Right hindlimb (tissue), 1 donor: Measurements from ENCODE around the gene DLGAP1.

Experiments
- DNase-seq: peaks from one replicate; pipeline ENCODE4 v3.0.0-alpha.2; 2018

DLGAP1 gene

DNA sequence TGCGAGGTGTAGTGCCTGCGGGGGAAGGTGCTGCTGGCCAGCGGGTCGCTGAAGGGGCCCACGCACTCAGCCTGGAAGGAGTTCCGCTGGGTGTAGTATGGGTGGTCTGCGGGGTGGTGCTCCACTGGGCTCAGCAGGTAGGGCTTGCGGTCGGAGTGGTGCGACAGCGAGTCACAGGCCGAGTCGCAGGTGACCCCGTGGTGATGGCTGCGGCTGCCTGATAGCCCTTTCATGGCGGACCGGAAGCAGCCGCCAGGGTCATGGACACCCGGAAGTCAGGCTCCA lies 575.3 kb downstream of the DLGAP1 start:
- DNase-seq = no peak

DNA sequence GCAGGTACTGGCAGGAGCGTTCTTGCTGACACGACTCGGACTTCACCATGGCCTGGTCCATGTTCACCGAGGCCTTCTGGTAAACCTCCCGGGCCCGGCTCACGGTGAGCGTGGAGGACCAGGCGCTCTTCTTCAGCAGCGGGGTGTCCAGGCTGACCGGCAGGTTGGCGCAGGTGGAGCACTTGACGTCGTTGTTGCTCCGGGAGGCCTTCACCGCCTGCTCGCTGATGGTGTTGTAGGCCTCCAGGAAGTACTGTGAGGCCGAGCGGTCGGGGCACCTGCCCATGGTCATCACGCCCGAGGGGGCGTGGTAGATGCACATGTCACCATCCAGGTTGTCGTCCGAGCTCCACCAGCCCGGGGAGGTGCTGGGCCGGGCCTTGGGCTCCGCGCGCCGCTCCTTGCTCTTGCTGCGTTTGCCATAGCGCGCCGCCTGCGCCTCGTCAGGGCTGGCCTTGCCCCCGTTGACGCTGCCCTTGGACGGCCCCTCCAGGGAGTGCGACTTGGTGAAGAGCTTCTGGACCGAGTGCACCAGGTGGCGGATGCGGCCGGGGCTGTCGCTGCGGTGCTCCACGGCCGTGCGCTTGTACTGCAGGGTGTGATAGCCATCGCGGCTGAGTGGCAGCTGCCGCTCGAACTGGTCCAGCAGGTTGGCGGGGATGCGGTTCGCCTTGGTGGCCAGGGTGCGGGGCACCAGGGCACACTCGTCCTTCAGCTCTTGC lies 575.8 kb downstream of the DLGAP1 start:
- DNase-seq = no peak

DNA sequence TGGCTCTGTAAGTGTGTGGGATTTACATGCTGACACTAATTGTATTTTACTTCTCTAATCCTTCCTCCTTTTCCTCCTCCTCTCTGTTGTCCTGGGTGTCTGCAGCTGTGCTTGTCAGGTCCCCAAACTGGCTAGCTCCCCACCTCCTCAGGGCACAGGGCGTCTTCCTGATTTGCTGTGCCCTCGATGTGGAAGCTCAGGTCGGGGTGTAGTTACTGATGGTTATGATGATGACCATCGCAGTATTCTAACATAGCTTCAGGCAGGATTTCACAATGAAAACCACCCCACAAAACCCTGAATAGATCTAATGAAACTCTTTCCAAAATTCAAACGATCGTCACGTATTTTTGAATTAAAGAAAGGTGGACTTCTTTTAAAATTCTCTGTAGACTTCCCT lies 576.7 kb downstream of the DLGAP1 start:
- no peak for DNase-seq

DNA sequence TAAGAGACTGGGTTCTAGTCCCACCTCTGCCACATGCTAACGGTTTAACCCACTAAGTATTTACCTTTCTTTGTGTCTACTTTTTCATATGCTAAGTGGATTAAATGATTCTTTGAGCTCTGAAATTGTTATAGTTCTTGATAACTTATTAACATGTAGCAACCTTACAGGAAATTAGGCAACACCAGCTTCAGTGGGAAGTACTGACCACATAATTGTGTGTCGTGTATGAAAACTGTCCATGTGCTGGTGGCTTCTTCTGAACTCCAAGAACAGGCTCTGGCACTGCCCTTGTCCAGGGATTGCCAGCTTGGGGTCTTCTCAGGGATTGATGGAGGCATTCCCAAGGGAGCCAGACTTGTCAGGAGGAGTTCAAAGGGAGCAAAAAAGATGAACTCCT lies 577.4 kb downstream of the DLGAP1 start:
- no peak for DNase-seq

DNA sequence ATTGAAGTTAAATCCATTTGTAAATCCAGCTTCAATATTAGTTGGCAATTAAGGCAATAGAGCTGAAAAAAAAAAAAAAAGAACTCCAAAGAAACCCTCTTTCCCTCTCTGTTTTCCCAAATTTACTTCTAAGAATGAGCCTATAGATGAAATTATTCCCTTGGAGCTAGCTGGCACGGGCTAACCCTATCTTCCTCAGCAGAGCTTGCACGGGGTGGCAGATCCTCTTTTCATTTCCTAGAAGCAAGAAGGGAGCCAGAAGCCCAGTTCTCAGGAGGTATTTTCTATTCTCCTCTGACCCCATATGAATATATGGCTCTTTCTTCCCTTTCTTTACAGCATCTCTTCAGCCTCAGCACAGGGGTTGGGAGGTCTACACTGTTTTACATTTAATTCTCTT lies 579.1 kb downstream of the DLGAP1 start:
- DNase-seq = no peak

DNA sequence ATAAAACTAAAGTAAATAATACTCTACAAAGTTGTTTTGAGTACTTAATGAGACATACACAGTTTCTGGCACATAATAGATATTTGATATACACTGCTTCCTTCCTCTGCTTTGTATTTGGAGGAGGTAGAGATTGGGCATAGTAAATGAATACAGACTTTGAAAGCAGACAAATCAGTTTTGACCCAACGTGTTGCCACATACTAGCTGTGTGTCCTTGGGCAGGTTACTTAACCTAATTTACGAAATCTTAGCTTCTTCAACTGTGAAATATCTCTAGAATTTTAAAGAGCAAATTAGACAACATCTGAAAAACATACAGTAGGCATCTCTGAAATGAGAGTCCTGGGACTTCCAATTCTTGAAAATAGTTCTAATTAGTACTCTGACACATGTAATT lies 579.7 kb downstream of the DLGAP1 start:
- DNase-seq = no peak

DNA sequence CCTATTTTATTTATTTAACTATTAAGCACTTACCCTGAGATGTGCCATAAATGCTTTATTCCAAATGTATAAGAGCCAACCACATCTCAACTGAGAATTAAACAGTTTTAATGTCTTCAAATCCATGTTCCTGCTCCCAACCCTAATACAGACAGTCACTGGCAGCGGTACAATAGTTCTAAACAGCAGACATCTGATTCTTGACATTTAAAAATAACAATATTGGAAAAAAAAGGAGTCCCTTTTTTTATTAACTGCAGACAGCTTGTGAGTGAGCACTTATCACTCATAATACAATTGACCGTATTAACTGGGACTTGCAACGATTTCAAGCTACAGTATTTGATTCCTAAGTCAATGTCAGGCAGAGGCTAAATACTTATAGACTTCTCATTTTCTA lies 580.5 kb downstream of the DLGAP1 start:
- DNase-seq = no peak

DNA sequence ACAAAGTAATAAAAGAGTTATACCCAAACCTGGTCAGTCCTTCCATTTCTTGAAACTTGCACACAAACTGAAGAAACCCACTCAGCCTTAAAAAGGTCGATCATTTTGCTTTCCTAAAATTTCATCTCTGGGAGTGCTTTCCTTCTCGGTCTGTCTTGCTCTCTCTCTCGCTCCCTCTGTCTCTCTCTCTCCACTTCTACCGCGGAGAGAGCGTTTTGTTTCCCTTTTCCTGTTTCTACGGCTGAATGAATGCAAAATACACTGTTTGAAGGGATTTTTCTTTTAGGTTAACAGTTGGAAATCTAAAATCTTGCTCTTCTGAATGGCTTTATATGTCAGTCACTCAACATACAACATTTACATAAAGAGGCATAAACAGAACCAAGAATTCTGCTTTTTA lies 581.0 kb downstream of the DLGAP1 start:
- no peak for DNase-seq

DNA sequence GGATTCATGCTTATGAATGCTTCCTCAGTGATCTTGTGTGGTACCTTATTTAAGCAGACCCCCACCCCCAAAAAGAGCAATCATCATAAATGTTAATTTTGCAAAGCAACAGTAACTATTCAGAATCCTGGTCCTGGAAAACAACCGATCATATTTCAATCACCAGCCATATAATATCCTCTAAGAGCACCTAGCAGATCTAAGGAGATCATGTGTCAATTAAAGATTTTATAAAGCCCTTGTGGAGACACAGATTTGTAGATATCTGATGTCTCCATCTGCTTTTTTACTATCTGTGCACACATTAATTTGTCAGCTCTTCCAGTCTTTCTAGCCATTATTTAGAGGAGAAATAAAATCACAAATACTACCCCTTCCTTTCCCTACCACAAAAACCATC lies 581.4 kb downstream of the DLGAP1 start:
- no peak for DNase-seq

DNA sequence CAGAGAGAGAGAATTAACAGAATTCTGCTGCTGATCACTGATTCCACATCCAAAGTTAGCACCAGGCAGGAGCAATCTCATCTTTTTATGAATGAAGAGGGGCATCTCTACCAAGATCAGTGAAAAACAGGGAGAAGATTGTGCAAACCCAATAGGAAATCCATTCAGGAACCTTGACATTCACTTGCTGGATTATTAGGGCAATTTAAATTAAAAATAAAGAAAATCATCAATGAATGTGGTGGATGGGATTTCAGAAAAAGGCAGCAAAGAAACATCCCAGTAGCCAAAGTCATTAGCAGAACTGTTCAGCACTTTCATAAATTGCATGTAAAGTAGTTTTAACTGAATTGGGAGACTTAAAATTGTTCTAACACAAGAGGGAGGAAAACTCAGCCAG lies 581.9 kb downstream of the DLGAP1 start:
- no peak for DNase-seq

DNA sequence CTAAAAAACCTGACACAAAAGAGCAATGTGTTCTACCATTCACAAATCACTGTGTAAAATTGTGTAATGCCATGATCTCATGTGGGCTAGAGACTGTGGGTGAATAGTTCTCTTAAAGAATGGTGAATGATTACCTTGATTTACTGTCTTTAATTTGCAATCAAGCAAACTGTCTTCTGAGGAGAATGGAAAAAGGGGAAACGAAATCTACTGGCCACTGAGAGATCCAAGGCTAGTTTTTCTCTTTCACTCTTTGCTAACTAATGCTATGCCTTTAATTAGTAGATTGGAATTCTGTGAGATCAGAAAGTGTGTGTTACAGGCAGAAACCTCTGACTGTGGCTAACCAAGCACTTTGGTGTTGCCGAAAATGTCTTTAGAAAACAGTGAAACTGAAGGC lies 582.5 kb downstream of the DLGAP1 start:
- no peak for DNase-seq

DNA sequence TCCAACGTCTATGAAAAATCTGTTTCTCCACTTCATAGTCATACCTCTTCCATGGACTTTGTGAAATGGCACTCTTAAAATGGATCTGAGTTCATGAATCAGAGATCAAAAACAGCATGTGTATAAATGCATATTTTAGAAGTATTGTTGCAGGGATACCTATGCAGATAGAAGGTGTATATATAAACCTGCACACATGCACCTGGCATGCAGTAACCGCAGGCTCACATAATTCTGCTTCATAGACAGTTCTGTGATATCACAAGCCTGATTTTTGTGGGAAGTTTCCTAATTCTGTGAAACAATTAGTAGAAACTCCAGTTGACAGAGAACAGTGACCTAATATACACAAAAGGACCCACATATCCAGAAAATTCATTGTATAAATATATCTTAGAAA lies 583.4 kb downstream of the DLGAP1 start:
- DNase-seq = no peak

DNA sequence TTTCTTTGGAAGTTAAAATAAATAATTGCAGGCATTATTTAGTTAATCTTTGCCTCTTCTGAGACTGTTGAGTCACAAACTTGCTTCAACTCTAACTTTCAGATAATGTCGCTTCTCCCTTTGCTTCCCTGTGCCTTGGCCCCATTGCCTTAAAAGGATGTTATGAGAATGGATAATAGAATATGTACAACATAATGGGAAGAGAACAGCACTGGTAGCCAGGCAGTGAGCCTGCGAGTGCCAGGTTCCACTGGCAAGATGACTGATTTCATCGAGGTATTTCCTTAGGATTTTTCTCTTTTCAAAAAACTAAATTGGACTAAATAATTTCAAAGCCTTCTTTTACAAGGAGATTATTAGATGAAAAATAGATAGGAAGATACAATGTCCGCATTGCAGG lies 584.2 kb downstream of the DLGAP1 start:
- no peak for DNase-seq

DNA sequence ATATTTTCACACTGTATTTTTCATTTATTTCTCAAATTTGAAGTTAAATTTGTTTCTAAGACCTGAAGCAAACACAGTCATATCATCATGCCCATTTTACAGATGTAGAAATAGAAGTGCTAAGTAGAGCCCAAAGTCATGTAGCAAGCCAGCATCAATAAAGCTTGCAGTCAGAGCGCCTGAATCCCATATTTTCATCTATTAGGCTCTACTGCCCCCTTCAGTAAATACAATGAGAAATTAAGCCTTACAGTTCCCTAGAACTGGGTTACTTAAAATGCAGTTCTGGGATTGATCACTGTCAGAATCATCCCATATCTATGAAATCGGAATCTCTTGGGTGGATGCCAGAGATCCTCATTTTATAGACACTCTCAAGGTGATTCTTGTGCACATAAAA lies 585.3 kb downstream of the DLGAP1 start:
- DNase-seq = no peak

DNA sequence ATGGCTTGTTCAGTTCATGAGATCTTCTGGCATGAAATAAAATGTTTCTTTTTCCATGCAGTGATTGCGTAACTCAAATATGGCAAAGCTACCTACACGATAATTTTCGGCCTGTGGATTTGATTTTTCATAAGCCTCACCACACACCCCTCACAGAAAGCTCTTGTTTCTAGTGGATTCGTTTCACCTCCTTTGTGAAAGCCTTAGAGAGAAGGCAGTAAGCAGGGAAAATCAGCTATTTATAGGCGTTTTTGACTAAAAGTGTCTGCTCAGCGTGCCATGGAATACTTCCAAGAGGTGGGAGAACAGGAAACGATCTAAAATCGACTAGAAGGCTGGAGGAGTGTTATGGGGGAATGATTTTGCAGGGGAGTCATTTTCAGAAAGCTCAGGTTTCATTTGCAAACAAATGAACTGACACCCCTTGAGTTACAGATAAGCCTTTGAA lies 587.2 kb downstream of the DLGAP1 start:
- peak; percentile 41 for DNase-seq

DNA sequence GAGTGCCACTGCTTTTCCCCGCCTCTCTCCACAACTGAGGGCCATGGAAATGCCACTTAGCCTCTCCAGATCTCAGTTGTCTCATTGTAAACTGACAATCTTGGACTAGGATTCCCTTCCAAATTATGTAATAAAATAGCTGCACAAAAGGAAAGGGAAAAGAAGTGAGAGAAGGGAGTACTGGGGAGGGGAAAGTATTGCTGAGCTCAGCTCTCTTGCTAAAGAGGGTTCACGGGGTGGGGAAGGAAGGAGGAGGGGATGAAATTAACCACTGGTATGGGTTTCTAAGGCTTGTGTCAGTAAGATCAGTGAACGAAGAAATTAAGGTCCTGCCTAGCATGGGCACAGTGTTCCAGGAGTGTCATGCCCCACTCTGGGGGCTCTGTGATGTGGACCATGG lies 587.9 kb downstream of the DLGAP1 start:
- no peak for DNase-seq

DNA sequence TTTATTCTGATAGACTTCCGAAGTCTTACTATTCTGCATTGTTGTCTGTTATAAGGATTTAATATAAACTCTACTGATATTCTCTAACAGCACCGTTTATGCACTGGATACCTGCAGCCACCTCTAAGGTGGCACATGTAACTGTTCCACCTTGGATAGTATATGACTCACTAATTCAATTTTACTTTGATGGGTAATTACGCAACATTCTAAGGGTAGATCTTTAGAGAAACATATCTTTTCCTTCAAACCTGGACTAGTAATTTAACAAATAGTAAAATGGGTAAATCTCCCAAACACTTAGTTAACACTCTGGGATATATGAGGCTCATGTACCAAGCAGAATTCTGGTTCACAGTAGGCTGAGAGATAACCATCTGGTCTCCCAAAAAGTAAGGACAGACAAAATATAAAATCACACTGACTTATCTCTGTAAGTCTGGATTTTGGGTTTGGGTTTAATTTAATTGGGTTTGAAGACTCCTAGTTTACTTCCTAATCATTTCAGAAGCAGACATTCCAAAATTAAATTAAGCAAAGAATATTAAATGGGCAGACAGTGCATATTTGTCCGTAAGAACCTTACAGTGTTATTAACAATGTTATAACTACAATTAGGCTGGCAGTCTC lies 590.3 kb downstream of the DLGAP1 start:
- no peak for DNase-seq

DNA sequence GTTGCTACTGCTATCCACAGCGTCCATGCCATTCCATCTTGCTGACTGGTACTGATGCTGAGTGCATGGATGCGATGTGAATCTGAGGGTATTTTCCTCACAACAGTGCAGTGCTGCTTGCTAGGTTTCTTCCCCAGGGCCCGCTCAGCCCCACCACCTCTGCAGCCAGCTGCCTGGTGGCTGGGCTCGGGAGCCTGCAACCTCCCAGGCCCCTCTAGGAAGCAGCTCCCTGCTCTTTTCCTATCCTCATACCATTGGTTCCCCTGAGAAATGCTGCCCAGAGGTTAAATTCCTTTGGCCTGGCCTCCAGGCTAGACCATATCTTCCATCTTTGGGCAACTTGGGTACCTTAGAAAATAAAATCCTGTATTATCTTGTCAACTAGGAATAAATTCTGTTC lies 591.5 kb downstream of the DLGAP1 start:
- DNase-seq = no peak

DNA sequence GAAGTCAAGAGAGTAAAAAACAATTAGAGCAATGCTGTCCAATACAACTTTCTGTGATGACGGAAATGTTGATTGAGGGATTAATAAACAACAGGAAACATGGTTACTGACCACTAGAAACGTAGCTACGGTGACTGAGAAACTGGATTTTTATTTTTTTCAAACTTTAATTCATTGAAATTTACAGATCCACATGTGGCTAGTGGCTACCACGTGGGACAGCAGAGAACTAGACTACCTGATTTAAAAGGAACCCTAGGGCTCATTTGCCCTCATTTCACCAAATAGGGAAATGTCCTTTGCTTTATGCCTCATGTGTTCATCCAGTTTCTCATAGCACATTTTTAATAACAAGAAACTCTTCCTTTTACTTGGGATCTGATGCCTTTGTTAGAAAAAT lies 592.1 kb downstream of the DLGAP1 start:
- no peak for DNase-seq

DNA sequence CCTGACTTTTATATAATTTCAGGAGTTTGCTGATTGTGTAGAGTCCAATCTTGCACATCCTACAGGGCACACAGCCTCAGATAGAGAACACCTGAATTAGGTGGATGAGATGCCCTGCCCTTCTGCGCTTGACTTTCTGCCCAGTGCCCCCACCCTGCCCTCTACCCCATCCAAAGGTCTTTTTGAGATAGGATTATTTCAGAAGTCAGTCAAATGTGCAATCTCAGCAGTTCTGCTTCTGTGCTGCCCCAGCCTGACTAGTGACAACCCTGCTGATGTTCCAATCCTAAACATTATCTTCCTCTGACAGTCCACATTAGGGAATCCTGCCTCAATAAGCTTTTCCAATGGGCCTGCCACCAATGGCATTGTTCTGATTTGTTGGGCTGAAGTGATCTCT lies 593.6 kb downstream of the DLGAP1 start:
- no peak for DNase-seq

DNA sequence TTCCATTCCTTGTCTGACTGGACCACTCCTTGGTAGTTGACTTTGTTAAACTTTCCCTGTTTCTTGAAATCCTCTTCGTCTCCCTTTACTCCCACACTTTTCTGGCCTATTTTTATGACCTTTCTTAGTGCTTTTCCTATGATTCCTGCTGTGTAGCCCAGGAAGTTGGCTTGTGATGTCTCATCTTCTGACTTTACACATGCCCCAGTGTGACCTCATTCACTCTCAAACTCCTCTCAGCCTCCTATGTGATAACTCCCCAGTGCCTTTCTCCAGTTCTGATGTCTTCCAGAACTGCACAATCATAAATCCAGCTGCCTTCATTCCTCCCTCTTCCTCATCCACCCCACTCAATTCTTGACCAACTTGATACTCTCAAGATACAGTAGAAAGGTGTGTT lies 597.6 kb downstream of the DLGAP1 start:
- DNase-seq = no peak

DNA sequence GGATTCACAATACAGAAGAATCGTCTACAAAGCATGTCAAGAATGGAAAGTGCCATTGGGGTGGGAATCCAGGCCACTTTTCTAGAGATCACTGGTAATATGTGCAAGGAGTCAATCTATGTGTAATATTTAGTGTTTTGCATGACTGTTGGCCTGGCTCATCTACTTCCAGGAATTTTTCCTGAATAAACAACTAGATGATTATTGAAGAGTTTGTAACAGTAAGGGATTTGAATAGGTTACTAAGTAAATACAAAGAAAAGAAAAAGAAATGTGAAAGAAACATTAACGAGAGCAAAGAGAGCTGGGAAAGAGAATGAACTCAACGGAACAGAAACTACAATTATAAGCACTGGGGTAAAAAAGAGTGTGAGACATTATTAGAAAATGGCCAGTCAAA lies 599.1 kb downstream of the DLGAP1 start:
- DNase-seq = no peak

DNA sequence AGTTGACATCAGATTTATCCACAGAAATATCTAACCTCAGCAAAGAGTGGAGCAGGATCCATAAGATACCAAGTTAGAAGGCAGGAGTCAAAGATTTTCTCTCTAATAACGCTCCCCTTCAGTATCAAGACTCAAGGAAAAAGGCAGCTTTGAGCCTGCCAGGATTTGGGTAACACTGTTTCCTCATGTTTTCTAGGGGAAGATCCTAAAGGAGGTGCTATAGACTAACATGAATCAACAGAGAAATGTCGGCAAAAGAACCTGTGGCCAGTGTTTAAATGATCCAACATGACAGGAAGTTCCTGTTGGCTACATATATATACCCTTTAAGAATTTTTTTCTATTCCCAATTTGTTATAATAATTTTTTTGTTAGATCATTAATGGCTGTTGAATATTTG lies 602.8 kb downstream of the DLGAP1 start:
- DNase-seq = no peak

DNA sequence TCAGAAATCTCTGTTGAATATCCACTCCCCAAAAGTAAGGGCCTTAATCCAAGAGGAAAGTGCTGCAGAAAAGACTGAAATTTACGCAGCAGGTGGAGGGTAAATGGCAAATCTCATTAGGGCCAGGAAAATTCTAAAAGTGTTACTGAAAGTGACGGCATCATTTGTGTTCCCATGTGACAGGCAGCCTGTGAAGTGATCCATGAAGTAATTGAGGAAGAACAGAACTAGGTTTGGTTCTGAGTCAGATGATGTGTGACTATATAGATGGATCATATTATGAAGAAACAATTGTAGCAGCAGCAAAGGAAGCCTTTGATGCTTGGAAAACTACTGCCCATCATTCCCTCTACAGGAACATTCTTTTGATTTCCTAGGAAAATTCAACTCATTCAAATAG lies 603.9 kb downstream of the DLGAP1 start:
- DNase-seq = no peak

DNA sequence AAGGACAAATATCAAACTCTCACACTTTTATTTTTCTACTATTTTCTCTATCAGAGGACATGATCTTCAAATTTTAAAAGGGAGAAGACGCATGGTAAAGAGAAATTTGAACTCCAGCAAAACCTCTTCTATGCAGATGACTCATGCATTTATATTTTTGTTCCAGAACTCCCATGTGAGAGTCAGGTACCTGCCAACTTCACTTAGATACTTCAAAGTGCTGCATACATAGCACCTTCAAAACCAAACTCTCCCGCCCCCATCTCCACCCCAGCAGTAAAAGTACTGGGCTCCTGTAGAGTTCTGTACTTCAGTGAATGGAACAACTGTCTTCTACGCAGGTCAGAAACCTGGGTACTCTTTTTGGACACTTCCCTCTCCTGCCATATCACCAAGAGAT lies 606.8 kb downstream of the DLGAP1 start:
- DNase-seq = no peak
